ENCODE data around the gene NBEA. TPM values are rescaled to one million over a fixed set of nuclear protein-coding genes. Genes with fewer than 3 reads are reported as not detected.

Gene NBEA
- total RNA-seq, 4 donors from 2014 or later = 0.34 to 10.3 (median 2.4) TPM

DNA sequence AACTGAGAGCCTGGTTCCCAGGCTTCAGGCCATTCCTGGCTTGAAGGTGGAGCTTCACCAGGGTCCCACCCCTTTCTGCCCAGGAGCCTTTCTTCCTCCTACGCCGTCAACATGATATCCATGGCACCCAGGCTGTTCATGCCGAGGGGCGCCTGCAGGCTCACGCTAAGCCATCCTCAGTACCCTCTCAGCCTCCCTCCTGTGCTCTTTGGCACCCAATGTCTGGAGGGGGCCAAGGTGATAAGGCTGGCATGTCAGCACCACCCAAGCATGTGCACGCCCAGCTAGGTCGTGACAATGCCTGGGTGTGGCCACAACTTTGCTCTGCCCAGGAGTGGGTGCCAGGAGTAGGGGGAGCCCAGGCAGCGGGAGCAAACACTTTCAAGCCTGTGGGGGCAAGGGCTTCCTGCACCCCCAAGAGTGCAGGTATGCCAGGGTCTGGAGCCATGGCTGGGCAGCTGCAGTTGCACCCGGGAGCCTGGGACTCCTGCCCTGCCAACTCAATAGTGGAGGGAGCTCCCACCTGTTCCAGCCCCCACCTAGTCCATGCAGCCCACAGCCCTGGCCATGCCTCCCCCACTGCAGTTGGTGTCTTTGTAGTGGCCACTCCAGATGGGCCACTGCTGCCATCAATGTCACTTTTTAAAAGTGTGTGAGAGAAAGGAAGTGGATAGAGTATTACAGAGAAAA is 314.5 kb downstream of the NBEA start:
- peaks cover 0 to 5% (median 0%) of the 10 kb centered on the region in 3 donors for H3K36me3 ChIP-seq
- DNase-seq = no peak
- H3K4me3 ChIP-seq = no peak overlapping the region
- no peak for TF ChIP-seq POLR2A (IDR thresholded peaks at IDR 0.05)
- no peaks in the 10 kb centered on the region for H3K4me1 ChIP-seq
- no peaks in the 10 kb centered on the region for H3K27me3 ChIP-seq
- no peak overlapping the region for H3K27ac ChIP-seq
- H3K9me3 ChIP-seq = peaks cover 0 to 5% (median 0%) of the 10 kb centered on the region in 3 donors
- WGBS, 2 donors = 73 to 94% methylated on average over 3 to 7 of the region's 9 CpGs
- intact Hi-C loops (cut with DNase I) = no loop called here

DNA sequence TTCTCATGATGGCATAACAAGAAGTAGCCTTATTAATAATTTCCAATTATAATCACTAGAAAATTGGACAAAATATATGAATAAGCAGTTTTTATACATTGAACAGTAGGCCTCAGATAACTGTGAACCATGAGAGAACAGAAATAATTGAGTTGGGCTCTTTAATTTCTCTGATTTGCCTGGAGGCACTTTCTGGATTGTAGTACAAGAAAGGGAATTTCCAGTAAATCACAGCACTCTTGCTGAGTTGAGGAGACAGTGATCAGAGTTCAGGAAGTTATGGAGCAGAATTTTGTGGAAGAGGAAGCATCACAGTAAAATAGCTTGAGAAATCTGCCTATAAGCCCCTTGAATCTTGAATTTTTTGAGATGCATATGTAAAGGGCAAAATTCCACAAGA is 318.2 kb downstream of the NBEA start:
- H3K4me3 ChIP-seq = no peak overlapping the region
- no peaks in the 10 kb centered on the region for H3K36me3 ChIP-seq
- intact Hi-C loops (cut with DNase I) = no loop called here
- no peaks in the 10 kb centered on the region for H3K27me3 ChIP-seq
- H3K9me3 ChIP-seq = peaks cover 0 to 4% (median 0%) of the 10 kb centered on the region in 3 donors
- no peaks in the 10 kb centered on the region for H3K4me1 ChIP-seq
- H3K27ac ChIP-seq = no peak overlapping the region
- no peak for DNase-seq
- TF ChIP-seq, protein P1, sequence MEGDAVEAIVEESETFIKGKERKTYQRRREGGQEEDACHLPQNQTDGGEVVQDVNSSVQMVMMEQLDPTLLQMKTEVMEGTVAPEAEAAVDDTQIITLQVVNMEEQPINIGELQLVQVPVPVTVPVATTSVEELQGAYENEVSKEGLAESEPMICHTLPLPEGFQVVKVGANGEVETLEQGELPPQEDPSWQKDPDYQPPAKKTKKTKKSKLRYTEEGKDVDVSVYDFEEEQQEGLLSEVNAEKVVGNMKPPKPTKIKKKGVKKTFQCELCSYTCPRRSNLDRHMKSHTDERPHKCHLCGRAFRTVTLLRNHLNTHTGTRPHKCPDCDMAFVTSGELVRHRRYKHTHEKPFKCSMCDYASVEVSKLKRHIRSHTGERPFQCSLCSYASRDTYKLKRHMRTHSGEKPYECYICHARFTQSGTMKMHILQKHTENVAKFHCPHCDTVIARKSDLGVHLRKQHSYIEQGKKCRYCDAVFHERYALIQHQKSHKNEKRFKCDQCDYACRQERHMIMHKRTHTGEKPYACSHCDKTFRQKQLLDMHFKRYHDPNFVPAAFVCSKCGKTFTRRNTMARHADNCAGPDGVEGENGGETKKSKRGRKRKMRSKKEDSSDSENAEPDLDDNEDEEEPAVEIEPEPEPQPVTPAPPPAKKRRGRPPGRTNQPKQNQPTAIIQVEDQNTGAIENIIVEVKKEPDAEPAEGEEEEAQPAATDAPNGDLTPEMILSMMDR (IDR thresholded peaks at IDR 0.05) = no peak
- no peak for TF ChIP-seq POLR2A (IDR thresholded peaks at IDR 0.05)

DNA sequence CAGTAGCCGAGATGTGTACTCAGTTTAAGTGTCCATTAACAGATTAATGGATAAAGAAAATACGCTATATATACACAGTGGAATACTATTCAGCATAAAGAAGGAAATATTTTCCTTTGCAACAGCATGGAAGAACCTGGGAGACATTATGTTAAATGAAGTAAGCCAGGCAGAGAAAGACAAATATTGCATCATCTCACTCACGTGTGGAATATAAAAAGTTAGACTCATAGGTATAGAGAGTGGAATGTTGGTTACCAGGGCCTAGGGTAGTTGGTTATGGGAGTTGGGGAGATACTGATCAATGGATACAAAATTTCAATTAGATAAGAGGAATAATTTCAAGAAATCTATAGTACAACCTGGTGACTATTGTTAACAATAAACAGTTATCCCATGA is 324.3 kb downstream of the NBEA start:
- H3K27me3 ChIP-seq = no peaks in the 10 kb centered on the region
- H3K9me3 ChIP-seq = no peaks in the 10 kb centered on the region
- no peak for DNase-seq
- no peak overlapping the region for H3K4me3 ChIP-seq
- H3K27ac ChIP-seq = no peak overlapping the region
- TF ChIP-seq, protein P1 (IDR thresholded peaks at IDR 0.05) = no peak
- TF ChIP-seq POLR2A (IDR thresholded peaks at IDR 0.05) = no peak
- 54 to 75% methylated on average over 3 of the region's 3 CpGs for WGBS, 2 donors
- intact Hi-C loops (cut with DNase I) = no loop called here
- H3K4me1 ChIP-seq = no peaks in the 10 kb centered on the region
- no peaks in the 10 kb centered on the region for H3K36me3 ChIP-seq

DNA sequence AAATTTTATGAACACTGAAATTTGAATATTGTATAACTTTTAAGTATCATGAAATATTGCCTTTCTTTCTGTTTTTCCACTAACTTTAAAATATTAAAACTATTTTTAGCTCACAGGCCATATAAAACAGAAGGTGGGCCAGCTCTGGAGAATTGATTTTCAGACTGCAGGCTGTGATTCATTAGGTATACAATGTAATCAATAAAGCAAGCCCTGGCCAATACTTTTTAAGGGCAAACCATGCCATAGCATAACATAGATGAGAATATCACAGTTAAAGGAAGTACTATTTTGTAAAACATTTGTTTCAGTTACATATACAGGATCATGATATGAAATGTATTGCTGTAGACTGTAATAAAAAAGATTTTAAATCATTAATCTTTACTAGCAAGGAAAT is 336.8 kb downstream of the NBEA start:
- intact Hi-C loops (cut with DNase I) = no loop called here
- H3K27ac ChIP-seq = no peak overlapping the region
- H3K36me3 ChIP-seq = no peaks in the 10 kb centered on the region
- TF ChIP-seq, protein P1 (IDR thresholded peaks at IDR 0.05) = no peak
- TF ChIP-seq POLR2A (IDR thresholded peaks at IDR 0.05) = no peak
- no peaks in the 10 kb centered on the region for H3K4me1 ChIP-seq
- H3K27me3 ChIP-seq = no peaks in the 10 kb centered on the region
- no peak overlapping the region for H3K4me3 ChIP-seq
- H3K9me3 ChIP-seq = no peaks in the 10 kb centered on the region
- no peak for DNase-seq

DNA sequence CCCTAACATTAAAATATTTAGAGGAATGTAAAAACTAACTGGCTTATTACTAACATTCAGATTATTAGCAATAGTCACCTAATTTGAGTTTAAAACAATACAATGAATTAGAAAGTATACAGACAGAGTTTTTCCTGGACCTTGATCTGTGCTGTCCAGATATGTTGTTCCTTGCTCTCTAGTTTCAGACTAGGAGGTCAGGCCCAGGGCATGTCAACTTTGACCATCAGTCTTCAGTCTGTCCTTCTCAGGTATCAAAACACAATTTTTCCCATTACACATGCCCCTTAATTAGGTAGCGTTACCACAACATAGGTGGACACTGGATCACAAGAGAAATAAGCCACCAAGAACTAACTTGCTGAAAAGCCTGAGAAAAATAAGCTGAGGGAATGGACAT is 337.4 kb downstream of the NBEA start:
- no peak for TF ChIP-seq POLR2A (IDR thresholded peaks at IDR 0.05)
- TF ChIP-seq, protein P1 (IDR thresholded peaks at IDR 0.05) = no peak
- 91 to 100% methylated on average over 1 of the region's 1 CpG for WGBS, 2 donors
- Histone ChIP-seq H3K36me3 (no peaks in the 10 kb centered on the region), H3K27me3 (no peaks in the 10 kb centered on the region), H3K9me3 (no peaks in the 10 kb centered on the region), H3K27ac (no peak overlapping the region), H3K4me1 (no peaks in the 10 kb centered on the region), H3K4me3 (no peak overlapping the region)
- DNase-seq = no peak
- intact Hi-C loops (cut with DNase I) = no loop called here

DNA sequence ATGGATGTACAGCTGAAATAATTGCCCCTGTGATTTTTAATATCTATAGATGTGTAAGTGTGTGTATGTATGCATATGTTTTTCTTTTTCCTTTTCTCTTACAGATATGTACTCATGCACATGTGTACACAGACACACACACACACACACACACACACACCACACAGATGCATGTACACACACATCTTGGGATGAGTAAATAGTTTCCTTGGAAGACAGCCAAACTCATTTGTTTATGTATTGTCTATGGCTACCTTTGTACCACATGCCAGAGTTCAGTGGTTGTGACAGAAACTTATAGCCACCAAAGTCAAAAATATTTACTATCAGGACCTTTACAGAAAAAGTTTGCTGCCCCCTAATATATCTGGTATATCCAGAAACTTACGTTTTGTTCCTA is 341.8 kb downstream of the NBEA start:
- H3K27me3 ChIP-seq = no peaks in the 10 kb centered on the region
- WGBS, 2 donors = 55 to 67% methylated on average over 1 of the region's 1 CpG
- H3K9me3 ChIP-seq = no peaks in the 10 kb centered on the region
- intact Hi-C loops (cut with DNase I) = no loop called here
- no peak for TF ChIP-seq POLR2A (IDR thresholded peaks at IDR 0.05)
- TF ChIP-seq, protein P1 (IDR thresholded peaks at IDR 0.05) = no peak
- no peaks in the 10 kb centered on the region for H3K4me1 ChIP-seq
- no peak for DNase-seq
- no peaks in the 10 kb centered on the region for H3K36me3 ChIP-seq
- H3K4me3 ChIP-seq = no peak overlapping the region
- H3K27ac ChIP-seq = no peak overlapping the region
